Cardiac muscle cell (in vitro differentiated cells and primary cell): ENCODE measurements around the gene TP73. TPM values are rescaled to one million over a fixed set of nuclear protein-coding genes. Genes with fewer than 3 reads are reported as not detected.

ENCODE experiments used
- DNase-seq, 2 donors: peaks; one replicate each; pipeline versions ENCODE4 v3.0.0 to v3.0.0-alpha.2; 2010 to 2017; ENCODE audit warnings: low read depth in 1 of 2, low spot score in 1 of 2
- H3K27ac ChIP-seq: fragments of 200-600 bp; sonication (generic); 2 replicates; pipeline ENCODE4 v1.5.1; 2016
- H3K27me3 ChIP-seq: fragments of 200-600 bp; sonication (generic); 2 replicates; pipeline ENCODE4 v1.6.0; 2016; ENCODE audit warnings: control low read depth
- H3K36me3 ChIP-seq: fragments of 200-600 bp; sonication (generic); 2 replicates; pipeline ENCODE4 v1.5.1; 2016; ENCODE audit warnings: control low read depth
- H3K4me1 ChIP-seq: fragments of 200-600 bp; sonication (generic); 2 replicates; pipeline ENCODE4 v1.8.1; 2017; ENCODE audit warnings: low read depth, mild to moderate bottlenecking, mixed run types
- H3K4me3 ChIP-seq: fragments of 200-600 bp; sonication (generic); 2 replicates; pipeline ENCODE4 v1.5.1; 2016; ENCODE audit warnings: mild to moderate bottlenecking
- H3K9me3 ChIP-seq: fragments of 200-600 bp; sonication (generic); 2 replicates; pipeline ENCODE4 v1.5.1; 2017; ENCODE audit warnings: low read depth, mild to moderate bottlenecking, control low read depth
- polyA plus RNA-seq: library from polyadenylated mRNA; unstranded; fragments of >200 nt; fragmentation: Nextera tagmentation; extraction: Ambion mirVana; gene quantifications from 2 replicates; pipeline ENCODE4 v1.2.1, GENCODE V29; 2016
- total RNA-seq: library from RNA; depleted of rRNA; stranded (reverse); fragments of >200 nt; gene quantifications from 2 replicates; pipeline ENCODE4 v1.2.3, GENCODE V29; 2016
- TF ChIP-seq, protein P1 (sequence below): IDR thresholded peaks from 2 replicates; pipeline ENCODE4 v1.5.1; 2012; ENCODE audit warnings: low read depth, mild to moderate bottlenecking, low read length

TP73 gene
- total and polyA plus RNA-seq, 2 experiments from 2014 or later, result 0.87 TPM; not detected in 1

DNA sequence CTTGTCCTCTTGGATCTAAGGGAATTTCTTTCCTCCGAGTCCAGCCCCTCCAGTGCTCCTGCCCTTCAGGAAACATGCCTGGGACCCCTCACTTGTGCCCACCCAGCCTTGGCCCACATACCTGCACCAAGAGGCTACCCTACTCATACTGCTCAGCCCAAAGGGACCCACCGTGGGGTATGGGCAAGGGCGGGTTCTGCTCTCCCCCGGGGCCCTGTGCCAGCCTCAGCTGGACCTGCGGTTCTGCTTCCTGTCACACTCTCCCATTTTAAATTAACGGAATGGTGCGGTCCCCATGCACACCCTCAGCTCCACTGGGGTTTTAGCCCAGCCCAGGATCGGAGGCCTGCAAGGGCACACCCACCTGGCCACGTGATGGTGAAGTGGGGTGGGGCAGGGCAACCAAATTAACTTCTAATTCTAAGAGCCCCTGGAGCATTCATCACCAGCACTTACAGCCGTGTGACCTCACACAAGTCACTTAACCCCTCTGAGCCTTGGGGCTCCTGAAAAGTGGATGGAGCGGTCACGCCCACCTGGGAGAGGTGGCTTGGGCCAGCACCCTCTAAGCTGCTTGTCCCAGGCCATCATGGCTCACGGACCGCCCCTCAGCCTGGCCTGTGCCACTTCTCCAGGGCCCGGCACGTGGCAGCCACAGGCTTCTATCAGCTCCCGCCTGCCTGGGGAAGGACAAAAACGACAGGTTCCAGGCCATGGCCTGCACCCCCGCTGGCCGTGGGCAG, 28.3 kb downstream of the TP73 start:
- TF ChIP-seq, protein P1, sequence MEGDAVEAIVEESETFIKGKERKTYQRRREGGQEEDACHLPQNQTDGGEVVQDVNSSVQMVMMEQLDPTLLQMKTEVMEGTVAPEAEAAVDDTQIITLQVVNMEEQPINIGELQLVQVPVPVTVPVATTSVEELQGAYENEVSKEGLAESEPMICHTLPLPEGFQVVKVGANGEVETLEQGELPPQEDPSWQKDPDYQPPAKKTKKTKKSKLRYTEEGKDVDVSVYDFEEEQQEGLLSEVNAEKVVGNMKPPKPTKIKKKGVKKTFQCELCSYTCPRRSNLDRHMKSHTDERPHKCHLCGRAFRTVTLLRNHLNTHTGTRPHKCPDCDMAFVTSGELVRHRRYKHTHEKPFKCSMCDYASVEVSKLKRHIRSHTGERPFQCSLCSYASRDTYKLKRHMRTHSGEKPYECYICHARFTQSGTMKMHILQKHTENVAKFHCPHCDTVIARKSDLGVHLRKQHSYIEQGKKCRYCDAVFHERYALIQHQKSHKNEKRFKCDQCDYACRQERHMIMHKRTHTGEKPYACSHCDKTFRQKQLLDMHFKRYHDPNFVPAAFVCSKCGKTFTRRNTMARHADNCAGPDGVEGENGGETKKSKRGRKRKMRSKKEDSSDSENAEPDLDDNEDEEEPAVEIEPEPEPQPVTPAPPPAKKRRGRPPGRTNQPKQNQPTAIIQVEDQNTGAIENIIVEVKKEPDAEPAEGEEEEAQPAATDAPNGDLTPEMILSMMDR, result no peak
- H3K4me1 ChIP-seq, result no peaks in the 10 kb centered on the region
- no peak for DNase-seq
- no peak overlapping the region for H3K27ac ChIP-seq
- peaks cover 16% of the 10 kb centered on the region for H3K27me3 ChIP-seq
- H3K9me3 ChIP-seq, result no peaks in the 10 kb centered on the region
- no peak overlapping the region for H3K4me3 ChIP-seq
- H3K36me3 ChIP-seq, result no peaks in the 10 kb centered on the region

DNA sequence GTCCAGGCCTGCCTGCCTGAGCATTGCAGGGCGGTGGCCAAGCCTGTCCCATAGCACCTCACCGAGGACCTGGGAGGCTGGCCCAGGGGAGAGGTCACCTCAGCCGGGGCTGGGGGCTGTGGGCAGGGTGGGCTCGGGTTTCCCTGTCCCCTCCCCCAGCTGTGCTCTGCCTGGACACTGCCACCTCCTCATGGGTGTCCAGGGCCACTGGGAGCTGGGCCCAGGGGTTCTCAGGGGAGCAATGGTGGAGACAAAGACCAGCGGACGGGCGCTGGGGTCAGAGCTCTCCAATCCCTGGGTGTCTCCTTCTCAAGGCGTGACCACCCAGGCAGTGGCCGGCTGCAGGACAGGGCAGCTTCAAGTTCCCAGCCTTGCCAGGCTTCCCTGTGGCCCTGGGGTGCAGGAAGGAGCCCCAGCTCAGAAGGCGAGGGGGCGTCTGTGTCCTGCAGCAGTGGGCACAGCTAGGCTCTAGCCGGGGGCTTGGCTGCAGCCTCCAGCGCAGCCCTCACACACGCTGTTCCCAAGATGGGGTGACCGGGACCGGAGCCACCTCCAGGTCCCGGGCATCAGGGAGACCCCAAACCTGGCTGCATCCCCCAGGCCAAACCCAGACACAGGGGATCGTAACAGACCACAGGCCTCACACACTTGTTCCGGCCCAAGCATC, 29.0 kb downstream of the TP73 start:
- DNase-seq, result no peak
- no peaks in the 10 kb centered on the region for H3K36me3 ChIP-seq
- no peaks in the 10 kb centered on the region for H3K4me1 ChIP-seq
- TF ChIP-seq, protein P1, result no peak
- peaks cover 21% of the 10 kb centered on the region for H3K27me3 ChIP-seq
- no peaks in the 10 kb centered on the region for H3K9me3 ChIP-seq
- H3K4me3 ChIP-seq, result no peak overlapping the region
- no peak overlapping the region for H3K27ac ChIP-seq

DNA sequence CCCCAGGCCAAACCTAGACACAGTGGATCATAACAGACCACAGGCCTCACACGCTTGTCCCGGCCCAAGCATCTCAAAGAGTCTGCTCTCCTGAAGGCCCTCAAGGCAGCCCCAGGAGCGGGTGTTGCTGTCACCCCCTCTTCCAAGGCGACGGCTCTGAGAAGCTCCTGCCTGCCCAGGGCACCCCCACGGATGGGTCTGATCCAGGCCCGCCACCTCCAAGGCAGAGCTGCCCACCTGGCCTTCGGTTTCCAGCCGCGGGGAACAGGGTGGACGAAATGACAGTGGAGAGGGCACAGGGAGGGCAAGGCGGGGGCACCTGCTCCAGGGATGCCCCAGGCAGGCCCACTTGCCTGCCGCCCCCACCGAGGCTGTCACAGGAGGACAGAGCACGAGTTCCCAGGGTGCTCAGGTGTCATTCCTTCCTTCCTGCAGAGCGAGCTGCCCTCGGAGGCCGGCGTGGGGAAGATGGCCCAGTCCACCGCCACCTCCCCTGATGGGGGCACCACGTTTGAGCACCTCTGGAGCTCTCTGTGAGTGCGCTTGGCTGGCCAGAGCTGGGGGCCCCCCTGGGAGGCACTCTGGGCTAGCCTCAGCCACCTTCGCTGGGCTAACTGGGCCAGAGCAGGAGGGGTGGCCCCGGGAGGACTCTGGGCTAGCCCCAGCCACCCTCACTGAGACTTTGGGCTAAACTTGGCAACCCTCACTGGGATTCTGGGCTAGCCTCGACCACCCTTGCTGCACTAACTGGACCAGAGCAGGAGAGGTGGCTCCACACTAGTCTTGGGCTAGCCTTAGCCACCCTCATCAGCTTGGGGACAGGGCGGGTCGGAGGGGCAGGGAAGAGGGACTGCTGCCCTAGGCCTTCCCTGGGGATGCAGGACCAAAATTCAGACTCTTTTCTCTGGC, 29.8 kb downstream of the TP73 start:
- H3K4me1 ChIP-seq, result no peaks in the 10 kb centered on the region
- no peak overlapping the region for H3K27ac ChIP-seq
- no peak for DNase-seq
- H3K9me3 ChIP-seq, result no peaks in the 10 kb centered on the region
- TF ChIP-seq, protein P1, result no peak
- H3K27me3 ChIP-seq, result peaks cover 21% of the 10 kb centered on the region
- H3K4me3 ChIP-seq, result no peak overlapping the region
- no peaks in the 10 kb centered on the region for H3K36me3 ChIP-seq

DNA sequence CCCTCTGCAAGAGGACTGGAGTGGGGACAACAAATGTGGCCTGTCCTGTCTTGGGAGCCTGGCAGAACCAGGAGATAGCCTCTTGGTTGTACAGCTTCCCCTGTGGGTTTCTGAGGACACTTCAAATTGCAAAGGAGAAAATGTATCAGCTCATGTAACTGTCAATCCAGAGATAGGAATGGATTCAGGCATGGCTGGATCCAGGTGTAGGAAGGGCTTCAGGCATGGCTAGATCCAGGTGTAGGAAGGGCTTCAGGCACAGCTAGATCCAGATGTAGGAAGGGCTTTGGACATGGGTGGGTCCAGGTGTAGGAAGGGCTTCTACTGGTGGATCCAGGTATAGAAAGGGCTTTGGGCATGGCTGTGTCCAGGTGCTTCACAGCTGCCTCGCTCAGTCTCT, 30.9 kb downstream of the TP73 start:
- no peak overlapping the region for H3K4me3 ChIP-seq
- no peak for DNase-seq
- no peaks in the 10 kb centered on the region for H3K9me3 ChIP-seq
- H3K27ac ChIP-seq, result no peak overlapping the region
- peaks cover 21% of the 10 kb centered on the region for H3K27me3 ChIP-seq
- no peaks in the 10 kb centered on the region for H3K4me1 ChIP-seq
- TF ChIP-seq, protein P1, result no peak
- H3K36me3 ChIP-seq, result no peaks in the 10 kb centered on the region

DNA sequence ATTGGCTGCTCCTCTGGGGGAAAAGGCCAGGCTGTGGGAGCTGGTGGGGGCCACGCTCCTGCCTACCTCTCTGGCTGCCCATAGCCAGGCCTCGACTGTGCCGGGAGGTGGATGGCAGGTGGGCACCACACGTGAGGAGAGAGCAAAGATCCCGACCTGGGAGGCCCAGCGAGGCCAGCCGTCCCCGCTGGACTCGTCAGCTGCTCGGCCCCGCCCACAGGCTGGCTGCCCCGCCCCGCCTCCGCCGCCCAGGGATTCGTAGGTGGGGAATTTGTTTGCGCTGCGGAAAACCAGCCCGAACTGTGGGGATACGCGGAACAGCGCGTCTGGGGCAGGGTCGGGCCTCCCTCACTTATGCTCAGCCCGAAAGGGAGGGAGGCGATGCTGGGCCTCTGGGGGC, 31.7 kb downstream of the TP73 start:
- no peaks in the 10 kb centered on the region for H3K36me3 ChIP-seq
- no peak overlapping the region for H3K27ac ChIP-seq
- peak; percentile 32 to 56 for DNase-seq
- no peak overlapping the region for H3K4me3 ChIP-seq
- TF ChIP-seq, protein P1, result no peak
- no peaks in the 10 kb centered on the region for H3K4me1 ChIP-seq
- peaks cover 21% of the 10 kb centered on the region for H3K27me3 ChIP-seq
- H3K9me3 ChIP-seq, result no peaks in the 10 kb centered on the region
